Stimulated activated naive CD8-positive, alpha-beta T cell treated with anti-CD3 and anti-CD28 coated beads, Interleukin-15, amount 100 ng/mL, for 72 hours (primary cell): ENCODE data around the gene MED28.
A peak's percentile ranks its signal among the peaks of the same experiment; 100 is the strongest.

Experiments
- ATAC-seq: fragments of 150-1000 bp; cut with Tn5 transposase; 2 replicates; pipeline ENCODE4 v1.10.0; 2021; ENCODE audit warnings: mild to moderate bottlenecking, moderate library complexity
- DNase-seq, 2 donors: peaks; one replicate each; pipeline ENCODE4 v3.0.0; 2021 to 2022
- H3K27ac Mint-ChIP-seq, 2 donors: one replicate each; pipeline ENCODE4 v1.8.0; 2022; ENCODE audit warnings: mild to moderate bottlenecking in 2 of 2, mixed read lengths in 2 of 2, moderate library complexity in 2 of 2
- H3K27me3 Mint-ChIP-seq: one replicate; pipeline ENCODE4 v1.8.0; 2022; ENCODE audit warnings: mixed read lengths
- H3K4me1 Mint-ChIP-seq: one replicate; pipeline ENCODE4 v1.8.0; 2022; ENCODE audit warnings: mild to moderate bottlenecking, mixed read lengths
- H3K4me3 Mint-ChIP-seq, 2 donors: one replicate each; pipeline ENCODE4 v1.8.0; 2022; ENCODE audit warnings: mild to moderate bottlenecking in 2 of 2, mixed read lengths in 2 of 2, moderate library complexity in 1 of 2
- H3K9me3 Mint-ChIP-seq, 2 donors: one replicate each; pipeline ENCODE4 v1.8.0; 2022; ENCODE audit warnings: mixed read lengths in 2 of 2

The MED28 gene

DNA sequence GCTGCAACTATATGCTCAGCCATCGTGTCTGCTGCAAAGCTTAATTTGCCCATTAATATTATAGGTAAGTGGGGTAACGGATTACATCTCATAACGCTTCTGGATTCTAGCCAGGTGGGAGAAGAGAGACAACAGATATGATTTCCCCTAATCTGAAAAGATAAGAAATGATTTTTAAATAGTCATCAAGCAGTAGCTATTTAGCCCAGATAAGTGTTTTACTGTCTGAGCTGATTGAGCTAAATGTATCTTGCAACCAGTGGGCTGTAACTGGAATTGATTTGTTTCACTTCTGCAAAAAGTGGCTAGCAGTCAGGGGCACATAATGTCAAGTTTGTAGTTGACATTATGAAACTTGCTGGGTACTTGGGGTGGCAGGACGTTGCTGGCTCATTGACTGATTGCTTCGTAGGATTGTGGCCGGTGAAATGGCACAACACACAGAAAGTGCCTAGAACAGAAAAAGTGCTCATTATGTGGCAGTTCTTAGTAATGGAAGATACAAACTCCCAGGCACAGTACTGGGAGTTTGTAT lies 18.9 kb upstream of the MED28 start:
- no peaks in the 10 kb centered on the region for H3K4me1 Mint-ChIP-seq
- H3K27me3 Mint-ChIP-seq = no peaks in the 10 kb centered on the region
- no peak overlapping the region for H3K4me3 Mint-ChIP-seq
- DNase-seq (no peak), ATAC-seq (no peak)
- no peak overlapping the region for H3K27ac Mint-ChIP-seq
- H3K9me3 Mint-ChIP-seq = no peaks in the 10 kb centered on the region

DNA sequence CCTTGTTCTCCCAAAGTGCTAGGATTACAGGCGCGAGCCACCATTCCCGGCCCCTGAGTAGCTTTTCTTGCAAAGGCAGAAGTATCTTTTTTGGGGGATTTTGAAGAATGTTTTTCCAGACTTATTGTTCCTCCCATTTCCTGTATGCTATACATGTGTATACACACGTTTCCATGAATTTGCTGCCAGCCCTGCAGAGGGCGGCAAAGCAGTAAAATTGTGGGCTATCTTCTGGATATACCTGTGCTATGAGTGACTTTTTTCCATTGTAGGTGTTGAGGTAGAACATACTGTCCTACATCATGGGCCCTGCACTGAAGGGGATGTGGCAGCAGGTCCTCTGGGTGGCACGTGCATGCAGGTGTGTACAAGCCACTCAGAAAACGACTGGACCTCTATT lies 16.9 kb upstream of the MED28 start:
- Mint-ChIP-seq H3K27me3 (no peaks in the 10 kb centered on the region), H3K27ac (no peak overlapping the region), H3K4me1 (no peaks in the 10 kb centered on the region), H3K4me3 (no peak overlapping the region), H3K9me3 (no peaks in the 10 kb centered on the region)
- DNase-seq (no peak), ATAC-seq (no peak)

DNA sequence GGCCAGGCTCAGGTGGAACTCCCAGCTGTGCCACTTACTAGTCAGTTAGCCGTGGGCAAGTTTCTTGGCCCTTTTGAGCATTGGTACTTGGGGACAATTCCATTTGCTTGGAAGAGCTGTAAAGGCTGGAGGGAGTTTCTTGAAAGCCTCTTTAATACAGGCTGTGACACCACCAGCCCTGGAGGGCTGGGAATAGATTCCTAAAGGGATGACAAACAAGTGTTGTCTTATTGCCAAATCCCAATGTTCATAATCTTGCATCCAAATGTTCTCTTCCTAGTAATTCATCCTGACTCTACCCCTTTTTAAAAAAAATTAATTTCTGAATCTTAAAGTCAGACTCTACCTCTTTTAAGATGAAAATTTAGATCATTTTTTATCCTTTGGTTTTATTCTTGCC lies 14.6 kb upstream of the MED28 start:
- no peak overlapping the region for H3K4me3 Mint-ChIP-seq
- no peak for DNase-seq
- H3K9me3 Mint-ChIP-seq = no peaks in the 10 kb centered on the region
- ATAC-seq = no peak
- no peaks in the 10 kb centered on the region for H3K27me3 Mint-ChIP-seq
- no peaks in the 10 kb centered on the region for H3K4me1 Mint-ChIP-seq
- H3K27ac Mint-ChIP-seq = peak overlapping the region; percentile 19 to 76

DNA sequence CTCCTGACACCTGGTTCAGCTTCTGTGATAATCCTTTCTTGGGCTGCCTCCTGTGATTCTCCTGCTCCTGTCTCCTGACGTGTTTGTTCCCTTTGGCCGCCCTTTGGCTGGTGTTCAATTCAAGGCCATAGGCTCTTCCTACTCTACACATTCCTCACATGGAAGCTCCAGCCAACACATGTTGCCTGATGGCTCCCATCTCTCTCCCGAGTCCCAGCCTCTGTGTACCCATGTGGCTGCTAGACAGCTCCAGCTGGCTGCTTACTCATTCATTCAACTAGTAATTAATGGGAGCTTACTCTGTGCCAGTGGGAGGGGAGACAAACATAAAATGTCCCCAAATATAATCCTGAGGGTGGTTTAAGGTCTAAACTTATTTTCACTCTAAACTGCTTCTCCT lies 9.2 kb upstream of the MED28 start:
- H3K27ac Mint-ChIP-seq = no peak overlapping the region
- DNase-seq (no peak), ATAC-seq (no peak)
- no peaks in the 10 kb centered on the region for H3K4me1 Mint-ChIP-seq
- H3K4me3 Mint-ChIP-seq = no peak overlapping the region
- H3K9me3 Mint-ChIP-seq = no peaks in the 10 kb centered on the region
- H3K27me3 Mint-ChIP-seq = no peaks in the 10 kb centered on the region

DNA sequence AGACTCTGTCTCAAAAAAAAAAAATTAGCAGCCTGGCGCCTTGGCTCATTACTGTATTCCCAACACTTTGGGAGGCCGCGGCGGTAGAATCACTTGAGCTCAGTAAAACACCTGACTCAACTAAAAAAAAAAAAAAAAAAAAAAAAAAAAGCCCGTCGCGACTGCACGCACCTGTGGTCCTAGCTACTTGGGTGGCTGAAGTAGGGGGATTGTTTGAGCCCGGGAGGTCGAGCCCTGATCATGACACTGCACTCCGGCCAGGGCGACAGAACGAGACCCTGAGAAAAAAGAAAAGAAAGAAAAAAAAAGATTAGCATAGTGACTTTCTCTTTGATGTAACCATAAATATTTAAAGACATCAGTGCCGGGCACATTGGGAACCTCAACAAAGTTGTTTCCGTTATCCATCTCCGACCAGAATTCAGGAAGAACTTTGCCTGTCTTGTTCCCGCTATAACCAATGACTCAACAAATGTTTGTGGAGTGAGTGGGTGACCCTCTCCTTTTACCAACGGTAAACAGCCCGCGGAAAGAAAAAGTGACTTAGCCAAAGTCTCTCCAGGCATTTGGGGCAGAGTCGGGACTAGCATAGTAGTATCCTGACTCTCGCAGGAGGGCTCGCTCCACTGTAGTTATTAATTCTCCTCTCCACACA lies 553 bp upstream of the MED28 start:
- DNase-seq (no peak), ATAC-seq (peak; percentile 61)
- H3K9me3 Mint-ChIP-seq = no peaks in the 10 kb centered on the region
- H3K4me3 Mint-ChIP-seq = peak overlapping the region; percentile 94 to 97
- H3K27ac Mint-ChIP-seq = peak overlapping the region; percentile 90 to 100
- H3K27me3 Mint-ChIP-seq = no peaks in the 10 kb centered on the region
- H3K4me1 Mint-ChIP-seq = peaks cover 38% of the 10 kb centered on the region

DNA sequence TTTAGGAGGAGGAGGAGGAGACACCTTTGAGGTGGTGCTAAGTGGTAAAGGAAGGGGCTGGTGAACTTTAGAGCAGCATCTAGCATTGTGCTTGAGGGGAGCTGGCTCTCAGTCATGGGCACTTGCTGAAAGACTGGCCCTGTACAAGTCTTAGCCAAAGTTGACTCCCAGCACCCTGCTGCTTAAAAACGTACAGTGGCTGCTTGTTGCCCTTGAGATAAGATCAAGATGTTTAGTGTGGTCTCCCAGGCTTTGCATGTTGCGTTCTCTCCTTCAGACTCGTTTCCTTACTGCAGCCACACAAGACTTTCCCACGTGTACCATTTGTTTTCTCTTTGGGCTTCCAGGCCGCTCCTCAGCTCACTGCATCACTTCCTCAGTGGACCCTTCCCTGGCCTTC lies 1.8 kb downstream of the MED28 start:
- H3K4me3 Mint-ChIP-seq = peak overlapping the region; percentile 76 to 79
- H3K4me1 Mint-ChIP-seq = peaks cover 45% of the 10 kb centered on the region
- ATAC-seq (no peak), DNase-seq (no peak)
- H3K27me3 Mint-ChIP-seq = no peaks in the 10 kb centered on the region
- peak overlapping the region; percentile 59 to 78 for H3K27ac Mint-ChIP-seq
- no peaks in the 10 kb centered on the region for H3K9me3 Mint-ChIP-seq

DNA sequence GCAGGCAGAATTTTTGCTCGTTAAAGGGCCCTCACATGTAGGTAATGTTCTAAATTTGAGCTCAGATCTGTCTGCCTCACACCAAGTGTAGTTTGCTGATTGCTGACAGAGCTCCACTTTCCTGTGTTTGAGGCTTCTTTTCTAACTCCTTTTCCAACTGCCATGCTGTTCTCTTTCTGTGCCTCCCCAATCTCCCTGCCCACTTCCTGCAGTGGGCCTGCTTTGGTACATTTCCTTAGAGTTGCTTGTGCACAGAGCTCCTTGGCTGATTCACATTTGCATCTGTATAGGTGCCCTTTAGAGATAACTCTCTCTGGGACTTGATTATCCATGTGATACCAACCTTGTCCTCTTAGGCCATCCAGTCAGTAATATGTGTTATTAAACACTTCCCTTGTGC lies 4.5 kb downstream of the MED28 start:
- H3K4me3 Mint-ChIP-seq = peak overlapping the region; percentile 33 to 47
- DNase-seq (no peak), ATAC-seq (no peak)
- H3K9me3 Mint-ChIP-seq = no peaks in the 10 kb centered on the region
- peaks cover 34% of the 10 kb centered on the region for H3K4me1 Mint-ChIP-seq
- H3K27ac Mint-ChIP-seq = peak overlapping the region; percentile 23 to 82
- no peaks in the 10 kb centered on the region for H3K27me3 Mint-ChIP-seq

DNA sequence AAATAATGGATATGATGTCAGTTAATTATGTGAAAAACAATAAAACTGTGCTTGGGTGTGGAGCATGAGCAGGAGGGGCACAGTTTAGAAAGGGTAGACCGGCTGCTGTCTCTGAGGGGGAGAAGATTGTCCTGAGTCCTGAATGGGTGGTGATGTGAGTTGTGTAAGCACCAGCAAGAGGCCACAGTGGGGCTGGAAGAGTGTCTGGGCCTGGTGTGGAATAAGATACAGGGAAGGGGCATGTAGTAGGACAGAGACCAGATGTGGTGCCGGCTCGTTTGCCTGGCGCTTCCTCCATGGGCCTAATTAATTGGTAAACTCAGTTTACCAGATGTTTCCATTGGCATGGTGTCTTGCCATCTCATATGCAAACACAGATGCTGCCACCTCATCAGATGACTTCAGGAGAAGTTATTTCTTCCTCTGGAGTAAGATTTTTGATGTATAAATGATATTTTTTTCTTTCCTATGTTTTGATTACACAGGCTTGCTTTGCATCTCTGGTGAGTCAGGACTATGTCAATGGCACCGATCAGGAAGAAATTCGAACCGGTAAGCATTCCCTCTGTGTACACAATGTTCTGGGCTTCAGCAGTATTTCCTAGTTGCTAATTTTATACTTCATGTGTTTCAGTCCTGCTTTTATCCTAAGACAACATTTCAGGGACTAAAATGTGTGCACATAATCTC lies 5.1 kb downstream of the MED28 start:
- no peak overlapping the region for H3K4me3 Mint-ChIP-seq
- H3K27me3 Mint-ChIP-seq = no peaks in the 10 kb centered on the region
- DNase-seq (no peak), ATAC-seq (no peak)
- peak overlapping the region in 1 of 2 donors; percentile 23 for H3K27ac Mint-ChIP-seq
- H3K9me3 Mint-ChIP-seq = no peaks in the 10 kb centered on the region
- peaks cover 40% of the 10 kb centered on the region for H3K4me1 Mint-ChIP-seq

DNA sequence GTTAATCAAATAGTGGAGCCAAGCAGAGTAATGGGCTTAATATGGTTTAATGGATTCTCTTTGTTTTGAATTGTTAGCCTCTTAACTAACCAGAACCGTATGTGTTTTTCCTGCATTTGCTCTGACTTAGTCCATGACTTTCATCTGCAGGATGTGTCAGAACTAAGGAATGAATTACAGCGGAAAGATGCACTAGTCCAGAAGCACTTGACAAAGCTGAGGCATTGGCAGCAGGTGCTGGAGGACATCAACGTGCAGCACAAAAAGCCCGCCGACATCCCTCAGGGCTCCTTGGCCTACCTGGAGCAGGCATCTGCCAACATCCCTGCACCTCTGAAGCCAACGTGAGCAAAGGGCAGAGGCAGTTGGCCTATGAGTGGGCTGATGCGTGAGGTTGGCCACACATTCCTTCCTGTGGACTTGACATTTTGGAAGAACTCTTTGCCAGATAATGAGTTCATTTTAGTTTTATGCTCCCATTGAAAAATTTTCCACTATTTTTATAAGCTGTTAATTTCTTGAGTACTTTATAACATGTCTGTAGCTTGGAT lies 9.1 kb downstream of the MED28 start:
- DNase-seq = no peak
- ATAC-seq = no peak
- H3K4me3 Mint-ChIP-seq = no peak overlapping the region
- H3K27me3 Mint-ChIP-seq = no peaks in the 10 kb centered on the region
- H3K9me3 Mint-ChIP-seq = no peaks in the 10 kb centered on the region
- peaks cover 25% of the 10 kb centered on the region for H3K4me1 Mint-ChIP-seq
- H3K27ac Mint-ChIP-seq = peak overlapping the region in 1 of 2 donors; percentile 65

DNA sequence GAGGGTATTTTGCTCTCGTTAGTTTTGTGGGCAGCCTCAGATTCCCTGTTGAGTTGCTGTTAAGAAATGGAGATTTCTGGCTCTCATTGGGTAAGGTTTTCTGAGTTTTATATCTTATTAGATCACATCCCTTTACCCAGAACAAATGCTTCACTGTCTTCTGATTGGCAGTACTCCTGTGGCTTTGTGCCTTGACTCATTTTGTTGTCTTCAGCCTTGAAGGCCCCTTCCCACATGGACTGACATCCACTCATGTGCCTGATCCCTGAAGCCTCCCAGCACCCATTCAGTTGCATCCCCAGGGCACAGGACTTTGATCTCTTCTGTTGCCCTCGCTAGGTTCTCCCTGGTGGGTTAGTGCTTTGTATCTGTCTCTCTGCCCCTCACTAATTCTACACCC lies 10.4 kb downstream of the MED28 start:
- Mint-ChIP-seq H3K9me3 (no peaks in the 10 kb centered on the region), H3K4me1 (peaks cover 19% of the 10 kb centered on the region), H3K4me3 (no peak overlapping the region), H3K27me3 (no peaks in the 10 kb centered on the region), H3K27ac (peak overlapping the region; percentile 65 to 72)
- ATAC-seq = no peak
- no peak for DNase-seq

DNA sequence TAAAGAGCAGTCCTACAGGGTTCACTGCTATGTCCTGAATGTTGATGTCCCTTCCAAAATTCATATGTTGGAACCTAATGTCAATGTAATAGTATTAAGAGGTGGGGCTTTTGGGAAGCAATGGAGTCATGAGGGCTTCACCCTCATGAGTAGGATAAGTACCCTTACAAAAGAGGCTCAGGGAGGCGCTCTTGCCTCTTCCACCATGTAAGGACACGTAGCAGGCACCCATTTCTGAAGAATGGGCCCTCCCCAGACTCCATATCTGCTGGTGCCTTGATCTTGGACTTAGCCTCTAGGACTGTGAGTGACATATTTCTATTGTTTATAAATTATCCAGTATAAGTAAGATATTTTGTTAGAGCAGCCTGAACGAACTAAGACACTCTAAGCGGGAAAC lies 15.8 kb downstream of the MED28 start:
- no peak overlapping the region for H3K4me3 Mint-ChIP-seq
- no peaks in the 10 kb centered on the region for H3K9me3 Mint-ChIP-seq
- no peak overlapping the region for H3K27ac Mint-ChIP-seq
- H3K27me3 Mint-ChIP-seq = no peaks in the 10 kb centered on the region
- no peak for ATAC-seq
- no peak for DNase-seq
- peaks cover 11% of the 10 kb centered on the region for H3K4me1 Mint-ChIP-seq

DNA sequence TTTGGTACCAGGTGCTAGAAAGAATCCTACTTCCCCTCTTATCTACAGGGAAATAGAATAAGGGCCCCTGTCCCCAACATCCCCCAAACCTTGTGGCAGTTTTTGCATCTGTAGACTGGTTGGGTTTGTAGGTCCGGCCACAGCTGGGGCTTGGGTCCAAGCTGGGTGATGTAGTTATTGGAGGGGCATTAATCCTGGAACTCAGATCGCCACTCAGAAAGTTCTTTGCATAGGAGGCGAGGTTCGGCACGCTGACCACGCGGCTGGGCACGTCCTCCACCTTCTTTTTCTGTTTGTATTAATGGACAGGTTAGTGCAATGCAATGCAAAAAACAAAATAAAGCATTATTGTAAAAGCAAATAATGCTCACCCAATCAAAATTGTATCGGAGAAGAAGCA lies 19.2 kb downstream of the MED28 start:
- DNase-seq (no peak), ATAC-seq (no peak)
- Mint-ChIP-seq H3K4me3 (no peak overlapping the region), H3K9me3 (no peaks in the 10 kb centered on the region), H3K27ac (no peak overlapping the region), H3K4me1 (peaks cover 7% of the 10 kb centered on the region), H3K27me3 (no peaks in the 10 kb centered on the region)

DNA sequence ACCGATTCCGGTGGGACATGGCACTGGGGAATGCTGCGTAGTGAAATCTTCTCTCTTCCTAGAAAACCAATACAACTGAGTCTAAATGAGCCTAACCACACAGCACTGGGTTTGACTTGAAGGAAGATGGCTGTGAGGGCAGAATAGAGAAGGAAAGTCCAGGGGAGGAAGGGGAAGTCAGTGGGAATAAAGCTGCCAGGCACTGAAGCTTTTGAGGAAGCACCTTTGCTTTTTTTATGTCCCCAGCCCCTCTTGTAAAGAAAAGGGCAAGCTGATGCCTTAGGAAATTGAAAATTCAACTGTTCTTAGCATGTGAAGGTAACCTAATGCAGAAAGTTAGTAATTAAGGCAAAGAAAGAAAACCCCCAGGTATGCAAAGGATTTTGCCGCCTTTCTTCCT lies 20.6 kb downstream of the MED28 start:
- no peak for DNase-seq
- Mint-ChIP-seq H3K27me3 (no peaks in the 10 kb centered on the region), H3K4me1 (peaks cover 4% of the 10 kb centered on the region), H3K4me3 (no peak overlapping the region), H3K9me3 (no peaks in the 10 kb centered on the region), H3K27ac (peak overlapping the region in 1 of 2 donors; percentile 1)
- ATAC-seq = no peak

DNA sequence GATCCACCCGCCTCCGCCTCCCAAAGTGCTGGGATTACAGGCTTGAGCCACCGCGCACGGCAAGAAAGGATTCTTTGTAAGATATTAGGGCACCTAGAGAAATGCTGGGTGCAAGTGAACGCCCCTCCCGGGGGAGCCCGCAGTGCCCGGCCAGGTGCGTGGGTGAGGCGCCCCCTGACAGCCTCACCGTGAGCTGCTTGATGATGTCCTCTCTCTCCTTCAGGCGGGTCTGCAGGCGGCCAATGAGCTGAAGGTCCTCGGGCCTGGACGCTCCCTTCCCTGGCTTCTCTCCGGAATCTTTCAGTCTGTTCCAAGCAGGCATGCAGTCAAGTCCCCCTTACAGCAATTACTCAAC lies 21.9 kb downstream of the MED28 start:
- H3K4me1 Mint-ChIP-seq = peaks cover 4% of the 10 kb centered on the region
- no peaks in the 10 kb centered on the region for H3K9me3 Mint-ChIP-seq
- no peak for DNase-seq
- H3K27ac Mint-ChIP-seq = no peak overlapping the region
- H3K27me3 Mint-ChIP-seq = no peaks in the 10 kb centered on the region
- peak; percentile 54 for ATAC-seq
- H3K4me3 Mint-ChIP-seq = no peak overlapping the region

DNA sequence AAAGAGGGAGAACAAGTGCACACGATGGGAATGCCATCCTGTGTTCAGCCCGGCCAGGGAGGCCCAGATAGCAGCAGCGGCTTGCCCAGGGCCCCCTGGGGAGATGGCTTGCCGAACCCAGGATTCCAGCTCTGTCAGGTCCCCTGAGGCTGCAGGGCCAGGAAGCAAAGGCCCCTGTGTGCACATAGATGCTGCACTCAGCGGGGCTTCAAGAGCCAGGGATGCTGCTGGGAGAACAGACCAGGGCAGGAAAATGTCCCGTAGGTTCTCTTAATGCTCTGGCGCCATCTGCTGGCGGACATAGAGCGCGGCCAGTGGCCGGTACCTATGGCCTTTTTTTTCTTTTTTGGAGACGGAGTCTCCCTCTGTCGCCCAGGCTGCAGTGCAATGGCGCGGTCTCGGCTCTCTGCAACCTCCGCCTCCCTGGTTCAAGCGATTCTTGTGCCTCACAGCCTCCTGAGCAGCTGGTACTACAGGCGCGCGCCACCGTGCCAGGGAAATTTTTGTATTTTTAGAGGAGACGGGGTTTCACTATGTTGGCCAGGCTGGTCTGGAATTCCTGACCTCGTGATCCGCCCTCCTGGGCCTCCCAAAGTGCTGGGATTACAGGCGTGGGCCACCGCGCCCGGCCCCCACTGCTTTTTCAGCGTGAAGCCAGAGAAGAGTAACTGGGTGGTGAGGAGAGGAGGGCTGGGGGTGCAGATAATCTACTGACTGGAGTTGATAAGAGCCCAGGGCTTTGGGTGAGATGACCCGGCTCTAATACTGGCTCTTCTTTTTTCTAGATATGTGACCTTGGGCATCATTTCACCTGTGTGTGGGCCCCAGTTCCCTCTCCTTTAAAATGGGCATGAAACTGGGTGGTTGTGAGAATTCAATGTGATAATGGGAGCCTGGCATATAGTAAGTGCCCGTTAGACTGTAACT lies 22.5 kb downstream of the MED28 start:
- Mint-ChIP-seq H3K9me3 (no peaks in the 10 kb centered on the region), H3K4me3 (no peak overlapping the region), H3K4me1 (peaks cover 4% of the 10 kb centered on the region), H3K27ac (no peak overlapping the region), H3K27me3 (no peaks in the 10 kb centered on the region)
- ATAC-seq = peak; percentile 86
- DNase-seq = peak; percentile 65 to 68
